ENCODE measurements around the gene TARS3.

TARS3 gene

GRCh38 chr15:101615986-101616848 is 108.1 kb downstream of the TARS3 start:
- no peak for FAIRE-seq
- DNase-seq (ENCODE audit: insufficient read length, low spot score): peak; percentile 73

DNA sequence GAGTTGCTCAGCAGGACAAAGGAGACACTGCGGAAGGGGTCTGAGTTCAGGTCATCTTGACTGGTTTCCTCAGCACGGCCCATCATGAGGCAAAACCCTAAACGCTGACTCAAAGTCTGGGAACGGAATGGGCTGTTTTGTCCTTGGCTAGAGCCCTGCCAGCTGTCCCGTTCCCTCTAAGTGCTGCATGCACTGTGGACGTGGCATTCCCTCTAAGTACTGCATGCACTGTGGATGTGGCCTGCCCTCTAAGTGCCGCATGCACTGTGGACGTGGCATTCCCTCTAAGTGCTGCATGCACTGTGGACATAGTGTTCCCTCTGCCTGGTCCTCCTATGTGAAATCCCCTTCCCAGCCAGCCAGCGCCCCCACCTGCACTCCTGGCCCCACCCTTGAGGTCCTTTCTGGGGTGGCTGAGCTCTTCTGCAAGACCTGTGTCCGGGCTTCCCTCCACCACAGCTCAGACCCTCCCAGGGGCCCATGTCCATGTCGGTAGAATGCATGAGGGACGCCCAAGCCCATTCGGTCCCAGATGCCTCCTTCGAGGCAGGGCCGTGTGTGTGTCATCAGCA is 108.8 kb downstream of the TARS3 start:
- no peak for TF ChIP-seq POLR2A (IDR thresholded peaks at IDR 0.05; ENCODE audit: low read depth, low read length)

More at GRCh38 chr15:101615986-101616848, 108.1 kb downstream of the TARS3 start:
- no peak for TF ChIP-seq POLR2A (IDR thresholded peaks at IDR 0.05; ENCODE audit: low read depth, low read length)

GRCh38 chr15:101614761-101615160 is 109.5 kb downstream of the TARS3 start:
- no peak for DNase-seq (ENCODE audit: insufficient read length, low spot score)
- no peak for FAIRE-seq
- no peak for TF ChIP-seq POLR2A (IDR thresholded peaks at IDR 0.05; ENCODE audit: low read depth, low read length)

More for the DNA sequence above, 108.8 kb downstream of the TARS3 start:
- DNase-seq (ENCODE audit: insufficient read length, low spot score) (no peak), FAIRE-seq (no peak)

DNA sequence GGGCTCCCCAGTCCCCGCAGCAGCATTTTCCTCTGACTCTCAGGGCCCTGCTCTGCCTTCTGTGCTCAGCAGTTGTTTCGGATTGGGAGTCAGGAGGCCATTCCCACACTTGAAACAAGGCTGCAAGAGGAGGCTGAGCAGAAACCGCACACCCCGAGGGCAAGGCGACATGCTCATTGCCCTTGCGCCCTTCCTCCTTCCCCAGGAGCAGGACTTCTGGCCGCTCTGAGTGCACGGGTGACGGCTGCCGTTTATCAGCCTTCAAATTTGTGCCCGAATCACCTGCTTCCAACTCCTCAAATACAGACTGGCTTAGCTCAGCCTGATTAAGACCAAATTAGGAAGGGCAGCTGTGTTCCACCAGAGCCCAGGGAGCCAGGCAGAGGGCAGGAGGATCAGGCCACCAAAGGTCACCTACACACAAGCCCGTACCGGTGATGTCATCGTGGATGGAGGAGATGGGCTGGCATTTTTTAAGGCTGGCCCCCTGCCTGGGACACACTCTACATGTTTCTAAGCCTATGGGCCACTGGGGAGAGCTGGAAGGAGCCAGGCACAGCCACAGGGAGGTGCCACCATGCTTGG is 110.2 kb downstream of the TARS3 start:
- no peak for TF ChIP-seq POLR2A (IDR thresholded peaks at IDR 0.05; ENCODE audit: low read depth, low read length)
- no peak for DNase-seq (ENCODE audit: insufficient read length, low spot score)
- FAIRE-seq: no peak

GRCh38 chr15:101613130-101614000 is 110.9 kb downstream of the TARS3 start:
- FAIRE-seq (no peak), DNase-seq (ENCODE audit: insufficient read length, low spot score) (no peak)
- no peak for TF ChIP-seq POLR2A (IDR thresholded peaks at IDR 0.05; ENCODE audit: low read depth, low read length)

DNA sequence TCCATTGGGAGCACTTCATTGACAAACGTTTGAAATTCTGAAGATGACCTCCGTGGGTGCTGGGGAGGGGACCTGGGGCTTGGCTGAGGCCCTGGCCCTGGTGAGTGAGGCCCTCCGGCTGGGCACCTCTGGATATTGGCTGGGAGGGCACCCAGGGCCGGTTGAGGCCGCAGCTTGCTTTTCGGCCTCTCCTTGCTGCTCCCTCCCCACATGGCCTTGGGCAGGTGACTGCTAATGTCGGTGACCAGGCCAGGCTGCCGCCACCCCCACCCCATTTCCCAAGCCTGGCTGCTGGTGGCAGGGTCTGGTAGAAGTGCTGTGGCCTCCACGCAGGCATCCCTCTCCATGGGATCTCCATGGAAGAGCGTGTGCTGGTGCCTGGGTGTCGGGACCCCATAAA is 111.6 kb downstream of the TARS3 start:
- no peak for FAIRE-seq

DNA sequence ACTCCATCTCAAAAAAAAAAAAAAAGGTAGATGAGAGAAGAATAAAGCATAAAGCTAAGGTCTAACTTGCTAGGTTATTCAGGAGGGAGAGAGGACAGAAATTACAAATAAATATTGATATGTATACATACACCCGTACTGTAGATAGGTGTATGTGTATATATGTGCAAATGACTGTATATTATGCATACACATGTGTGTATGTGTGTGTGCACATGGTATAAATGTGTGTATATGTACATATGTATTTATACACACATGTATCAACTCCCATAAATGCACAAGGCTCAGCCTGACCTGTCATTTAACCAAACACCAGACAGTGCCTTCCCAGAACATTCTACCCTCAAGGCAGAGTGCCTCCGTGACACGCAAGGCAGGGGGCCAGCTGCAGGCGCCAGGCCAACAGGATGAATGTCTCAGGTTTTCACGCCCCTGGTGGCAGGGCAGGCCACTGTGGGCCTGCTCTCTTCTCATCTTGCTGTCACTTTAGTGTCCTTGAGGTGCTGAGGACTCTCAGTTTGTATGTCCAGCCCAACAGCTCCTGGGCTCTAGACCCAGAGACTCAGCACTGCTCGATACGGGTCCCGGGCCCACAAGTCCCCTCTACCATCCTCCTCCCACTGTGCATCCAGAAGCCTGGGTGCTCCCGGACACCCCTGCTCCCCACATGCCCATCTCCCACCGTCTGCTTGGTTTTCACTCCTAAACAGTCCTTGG is 112.5 kb downstream of the TARS3 start:
- no peak for DNase-seq (ENCODE audit: insufficient read length, low spot score)
- FAIRE-seq: no peak
- TF ChIP-seq POLR2A (IDR thresholded peaks at IDR 0.05; ENCODE audit: low read depth, low read length): no peak

More for the DNA sequence above, 111.6 kb downstream of the TARS3 start:
- DNase-seq (ENCODE audit: insufficient read length, low spot score): no peak
- TF ChIP-seq POLR2A (IDR thresholded peaks at IDR 0.05; ENCODE audit: low read depth, low read length): no peak

DNA sequence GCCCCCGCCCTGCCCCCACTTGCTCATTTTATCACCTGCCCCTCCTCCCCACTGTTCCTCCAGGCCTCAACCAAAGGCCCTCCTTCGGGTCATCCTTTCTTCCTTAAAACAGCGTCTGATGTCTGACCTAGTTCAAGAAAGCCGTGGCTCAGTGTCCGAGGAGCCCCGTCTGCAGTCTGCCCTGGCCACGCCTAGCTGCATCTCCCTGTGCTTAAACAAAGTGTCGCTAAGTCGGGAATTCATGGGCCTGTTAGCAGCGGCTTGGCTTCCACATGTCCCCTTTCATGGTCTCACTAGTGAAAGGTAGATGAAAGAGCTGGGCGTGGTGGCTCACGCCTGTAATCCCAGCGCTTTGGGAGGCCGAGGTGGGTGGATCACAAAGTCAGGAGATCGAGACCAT is 113.3 kb downstream of the TARS3 start:
- DNase-seq (ENCODE audit: insufficient read length, low spot score) (no peak), FAIRE-seq (no peak)
- TF ChIP-seq POLR2A (IDR thresholded peaks at IDR 0.05; ENCODE audit: low read depth, low read length): no peak

DNA sequence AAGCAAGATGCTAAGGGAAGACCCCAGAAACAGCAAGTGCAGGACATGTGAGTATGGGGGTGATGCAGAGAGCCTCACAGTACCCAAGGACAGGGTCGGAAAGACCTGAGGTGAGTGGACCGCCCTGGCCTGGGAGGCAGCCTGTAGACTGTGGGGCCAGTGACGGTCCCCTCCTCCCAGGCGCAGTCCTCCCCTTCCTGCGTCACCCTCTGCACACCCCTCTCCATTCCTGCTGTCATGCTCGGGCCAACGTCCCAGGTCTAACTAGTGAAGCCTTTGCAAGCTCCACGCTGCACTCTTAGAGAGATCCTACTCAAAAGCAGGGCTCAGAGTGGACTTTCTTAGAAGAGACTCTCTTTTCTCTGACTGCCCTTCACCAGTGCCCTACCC is 113.7 kb downstream of the TARS3 start:
- FAIRE-seq (no peak), DNase-seq (ENCODE audit: insufficient read length, low spot score) (no peak)
- TF ChIP-seq POLR2A (IDR thresholded peaks at IDR 0.05; ENCODE audit: low read depth, low read length): no peak

DNA sequence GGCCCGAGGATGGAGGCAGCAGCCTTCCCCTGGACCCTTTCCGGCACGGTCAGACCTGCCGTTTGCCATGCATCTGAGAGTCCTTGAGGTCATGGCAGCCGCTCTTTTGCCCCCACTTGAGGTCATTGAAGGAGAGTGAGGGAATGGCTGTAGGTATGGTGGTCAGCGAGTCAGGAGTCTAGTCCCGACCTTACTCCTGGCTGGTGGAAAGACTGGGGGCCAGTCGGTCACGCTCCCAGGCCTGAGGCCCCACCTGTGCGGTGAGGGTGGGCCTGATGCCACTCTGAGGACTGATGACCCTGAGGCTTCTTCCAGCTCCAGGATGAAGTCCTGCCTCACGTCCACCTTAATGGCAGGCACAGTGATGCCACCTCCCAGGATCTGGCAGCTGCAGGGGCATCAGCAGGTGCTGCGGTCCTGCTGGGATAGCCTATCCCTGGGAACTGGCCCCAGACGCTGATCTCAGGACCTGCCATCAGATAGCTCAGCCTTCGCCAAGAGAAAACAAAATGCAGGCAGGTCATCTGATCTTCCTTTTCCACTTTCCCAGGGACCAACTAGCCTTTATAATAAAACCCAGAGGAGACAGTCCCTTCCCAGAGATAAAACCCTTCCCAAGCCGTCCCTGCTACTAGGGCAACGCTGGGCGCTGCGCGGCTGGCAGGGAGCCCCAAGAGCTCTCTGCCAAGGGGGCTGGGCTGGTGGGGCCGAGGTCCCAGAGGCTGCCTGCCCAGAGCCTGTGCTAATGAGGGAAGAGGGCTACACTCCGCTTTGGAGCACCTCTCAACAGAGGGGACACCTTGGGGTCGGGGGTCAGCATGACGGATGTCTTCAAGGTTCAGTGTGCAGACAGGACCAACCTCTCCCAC is 114.3 kb downstream of the TARS3 start:
- FAIRE-seq: no peak
- TF ChIP-seq POLR2A (IDR thresholded peaks at IDR 0.05; ENCODE audit: low read depth, low read length): no peak
- no peak for DNase-seq (ENCODE audit: insufficient read length, low spot score)

- no peak for FAIRE-seq
Measured at GRCh38 chr15:101608201-101608600, 116.1 kb downstream of the TARS3 start.

GRCh38 chr15:101607108-101607507 is 117.2 kb downstream of the TARS3 start:
- no peak for FAIRE-seq
- no peak for TF ChIP-seq POLR2A (IDR thresholded peaks at IDR 0.05; ENCODE audit: low read depth, low read length)
- no peak for DNase-seq (ENCODE audit: insufficient read length, low spot score)

More at GRCh38 chr15:101608201-101608600, 116.1 kb downstream of the TARS3 start:
- DNase-seq (ENCODE audit: insufficient read length, low spot score): no peak
- TF ChIP-seq POLR2A (IDR thresholded peaks at IDR 0.05; ENCODE audit: low read depth, low read length): no peak

Data from H54 (cell line).